Subcutaneous adipose tissue (tissue), 4 donors: ENCODE results near the gene ZNF598. TPM values are rescaled to one million over a fixed set of nuclear protein-coding genes. Genes with fewer than 3 reads are reported as not detected.

Experiments used
- total RNA-seq, 4 donors: library from RNA; depleted of rRNA; stranded (reverse); fragments of >200 nt; gene quantifications; one replicate each; pipeline ENCODE4 v1.1.0, GENCODE V29; 2016
- TF ChIP-seq, protein P1 (sequence below): fragments of 450-650 bp; IDR thresholded peaks from one replicate; pipeline ENCODE4 v1.5.1; 2016; ENCODE audit warnings: low read depth, mild to moderate bottlenecking, control low read depth, antibody characterized with exemption, moderate library complexity

Gene ZNF598
- total RNA-seq, 4 donors from 2014 or later = 13.9 to 45.0 (median 15.0) TPM

DNA sequence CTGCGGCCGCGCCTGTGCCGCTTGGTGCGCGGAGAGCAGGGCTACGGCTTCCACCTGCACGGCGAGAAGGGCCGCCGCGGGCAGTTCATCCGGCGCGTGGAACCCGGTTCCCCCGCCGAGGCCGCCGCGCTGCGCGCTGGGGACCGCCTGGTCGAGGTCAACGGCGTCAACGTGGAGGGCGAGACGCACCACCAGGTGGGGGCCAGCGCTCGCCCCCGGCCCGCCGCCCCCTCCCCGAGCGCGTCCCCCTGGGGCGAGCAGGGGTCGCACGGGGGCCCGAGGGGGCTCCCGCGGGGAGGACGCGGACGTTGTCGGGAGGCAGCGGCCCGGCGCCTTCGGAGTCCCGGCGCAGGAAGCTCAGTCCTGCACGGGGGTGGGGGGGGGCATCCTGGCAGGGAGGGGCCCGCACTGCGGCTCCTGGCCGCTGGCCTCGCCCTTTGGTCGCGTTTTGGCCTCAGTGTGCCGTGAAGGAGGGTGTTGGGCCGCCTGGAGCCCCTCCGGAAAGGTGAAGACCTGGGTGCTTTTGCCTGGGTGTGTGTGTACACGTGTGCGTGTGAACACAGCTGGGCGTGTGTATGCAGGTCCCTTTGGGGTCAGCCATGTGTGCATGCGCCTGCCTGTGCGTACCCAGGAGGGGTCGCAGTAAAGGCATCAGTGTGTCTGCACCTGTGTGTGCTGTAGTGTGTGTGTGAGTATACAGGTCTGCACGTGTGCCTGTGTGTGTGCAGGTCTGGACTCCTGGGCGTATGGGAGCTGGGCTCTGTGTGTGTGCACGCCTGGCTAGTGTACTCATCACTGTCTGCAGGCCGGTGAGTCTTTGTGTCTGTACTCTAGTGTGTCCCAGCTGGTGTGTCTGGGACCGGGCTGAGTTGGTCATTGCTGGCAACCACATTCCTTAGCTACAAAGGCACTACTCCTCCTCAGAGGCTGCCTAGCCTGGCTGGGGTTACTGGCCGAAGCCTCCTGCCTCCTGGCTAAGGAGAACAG, 17.7 kb upstream of the ZNF598 start:
- TF ChIP-seq, protein P1, sequence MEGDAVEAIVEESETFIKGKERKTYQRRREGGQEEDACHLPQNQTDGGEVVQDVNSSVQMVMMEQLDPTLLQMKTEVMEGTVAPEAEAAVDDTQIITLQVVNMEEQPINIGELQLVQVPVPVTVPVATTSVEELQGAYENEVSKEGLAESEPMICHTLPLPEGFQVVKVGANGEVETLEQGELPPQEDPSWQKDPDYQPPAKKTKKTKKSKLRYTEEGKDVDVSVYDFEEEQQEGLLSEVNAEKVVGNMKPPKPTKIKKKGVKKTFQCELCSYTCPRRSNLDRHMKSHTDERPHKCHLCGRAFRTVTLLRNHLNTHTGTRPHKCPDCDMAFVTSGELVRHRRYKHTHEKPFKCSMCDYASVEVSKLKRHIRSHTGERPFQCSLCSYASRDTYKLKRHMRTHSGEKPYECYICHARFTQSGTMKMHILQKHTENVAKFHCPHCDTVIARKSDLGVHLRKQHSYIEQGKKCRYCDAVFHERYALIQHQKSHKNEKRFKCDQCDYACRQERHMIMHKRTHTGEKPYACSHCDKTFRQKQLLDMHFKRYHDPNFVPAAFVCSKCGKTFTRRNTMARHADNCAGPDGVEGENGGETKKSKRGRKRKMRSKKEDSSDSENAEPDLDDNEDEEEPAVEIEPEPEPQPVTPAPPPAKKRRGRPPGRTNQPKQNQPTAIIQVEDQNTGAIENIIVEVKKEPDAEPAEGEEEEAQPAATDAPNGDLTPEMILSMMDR = no peak

- TF ChIP-seq, protein P1 = no peak
These were observed 16.9 kb upstream of the ZNF598 start, which contains the start of gene NHERF2 for GRCh38 chr16:2026461-2027023. Gene NHERF2, plus strand, starts transcription at chr16:2026902. Its CDS starts 104 bp downstream, at chr16:2027006.

- TF ChIP-seq, protein P1 = no peak
These were observed 16.3 kb upstream of the ZNF598 start for GRCh38 chr16:2025878-2026460.

DNA sequence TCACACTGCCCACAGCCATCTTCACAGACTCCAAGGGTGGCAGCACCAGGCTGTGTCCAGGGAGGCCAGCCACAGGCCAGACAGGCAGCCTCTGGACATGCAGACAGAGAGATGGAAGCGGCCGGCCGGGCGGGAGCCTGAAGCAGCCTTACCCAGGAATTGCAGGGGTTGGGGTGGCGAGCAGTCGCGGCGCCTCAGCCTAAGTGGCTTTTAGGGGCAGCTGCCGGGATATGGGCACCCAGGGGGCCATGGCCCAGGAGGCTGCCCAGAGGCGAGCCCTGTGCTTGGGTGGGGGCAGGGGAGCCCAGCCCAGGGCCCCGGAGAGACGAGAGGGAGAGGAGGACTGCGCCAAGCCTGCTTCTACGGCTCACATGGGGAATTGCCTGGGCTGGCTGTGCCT, 15.6 kb upstream of the ZNF598 start:
- TF ChIP-seq, protein P1 = no peak

GRCh38 chr16:2024032-2024420, 14.4 kb upstream of the ZNF598 start:
- TF ChIP-seq, protein P1 = no peak

DNA sequence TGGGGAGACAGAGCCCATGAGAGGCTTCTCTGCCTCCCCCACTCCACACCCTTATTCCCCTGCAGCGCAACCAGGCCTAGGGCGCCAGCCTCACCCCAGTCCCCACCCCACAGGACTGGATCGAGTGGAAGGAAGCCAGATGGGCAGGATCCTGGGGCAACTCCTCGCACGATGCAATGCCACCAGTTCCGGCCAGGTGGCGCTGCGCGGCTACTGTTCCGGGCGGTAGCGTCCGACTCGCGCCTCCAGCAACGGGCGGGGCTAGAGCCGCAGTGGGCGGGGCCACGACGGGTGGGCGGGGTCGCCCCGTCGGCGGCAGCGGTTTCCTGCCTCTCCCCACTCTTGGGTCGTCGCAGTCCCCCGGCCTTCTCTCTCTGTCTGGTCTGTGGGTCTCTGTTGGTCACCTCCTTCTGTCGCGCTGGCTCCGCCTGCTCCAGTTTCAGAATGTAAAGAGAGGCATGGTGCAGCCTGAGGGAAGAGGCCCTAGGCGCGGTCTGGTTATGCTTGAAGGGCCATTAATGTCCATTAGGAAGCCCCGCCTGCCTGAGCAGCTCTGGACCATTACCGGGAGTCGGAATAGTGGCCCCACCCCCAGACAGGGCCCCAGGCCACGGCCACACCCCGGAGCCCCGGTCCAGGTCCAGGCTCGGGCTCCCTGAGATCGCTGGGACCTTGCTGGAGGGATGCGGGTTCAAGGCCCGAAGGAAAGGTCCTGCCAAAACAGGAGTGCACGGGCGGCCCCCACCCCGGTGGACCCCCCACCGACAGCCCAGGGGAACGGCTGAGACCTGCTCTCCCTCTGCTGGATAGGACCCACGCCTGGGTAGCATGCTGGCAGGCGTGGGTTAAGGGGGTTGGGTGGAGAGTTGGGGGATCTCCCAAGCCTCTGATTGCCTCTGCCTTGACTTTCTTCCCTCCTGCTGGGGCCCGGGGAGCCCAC, 13.7 kb upstream of the ZNF598 start:
- TF ChIP-seq, protein P1 = no peak
